Measurements from ENCODE around the gene ALDH1L1. TPM values are rescaled to one million over a fixed set of nuclear protein-coding genes. Genes with fewer than 3 reads are reported as not detected.

Gene ALDH1L1
- total RNA-seq, 2 donors from 2014 or later: 0.21 to 0.48 TPM

GRCh38 chr3:126056088-126056487, 124.3 kb downstream of the ALDH1L1 start:
- Mint-ChIP-seq H3K4me3 (no peak overlapping the region), H3K36me3 (ENCODE audit: insufficient read depth in 2 of 2) (no peaks in the 10 kb centered on the region), H3K9me3 (no peaks in the 10 kb centered on the region), H3K27me3 (ENCODE audit: low read depth) (no peaks in the 10 kb centered on the region), H3K27ac (no peak overlapping the region), H3K4me1 (ENCODE audit: low read depth) (peaks cover 24% of the 10 kb centered on the region)
- ATAC-seq (replicated peaks in 1 of 2) (no peak), DNase-seq (no peak)

DNA sequence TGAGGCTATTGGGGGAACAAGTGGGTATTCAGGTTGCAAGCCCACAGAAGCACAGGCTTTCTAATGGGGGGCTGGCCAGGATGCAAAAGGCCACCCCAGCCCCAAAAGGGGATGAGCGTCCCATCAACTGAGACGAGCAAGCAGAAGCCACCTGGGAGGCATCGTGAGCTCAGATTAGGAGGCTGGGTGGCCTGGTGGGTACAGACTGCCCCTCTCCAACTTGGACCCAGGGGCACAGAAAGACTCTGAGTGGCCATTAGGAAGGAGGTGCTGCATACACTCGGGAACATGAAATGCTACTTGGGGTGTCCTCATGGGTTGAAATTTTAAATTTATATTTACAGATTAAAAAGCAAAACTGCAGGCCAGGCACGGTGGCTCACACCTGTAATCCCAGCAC, 125.5 kb downstream of the ALDH1L1 start:
- H3K36me3 Mint-ChIP-seq (ENCODE audit: insufficient read depth in 2 of 2): no peaks in the 10 kb centered on the region
- no peak overlapping the region for H3K4me3 Mint-ChIP-seq
- no peak overlapping the region for H3K27ac Mint-ChIP-seq
- H3K4me1 Mint-ChIP-seq (ENCODE audit: low read depth): peaks cover 24% of the 10 kb centered on the region
- ATAC-seq (replicated peaks in 1 of 2): no peak
- no peak for DNase-seq
- no peaks in the 10 kb centered on the region for H3K27me3 Mint-ChIP-seq (ENCODE audit: low read depth)
- no peaks in the 10 kb centered on the region for H3K9me3 Mint-ChIP-seq

- no peak overlapping the region for H3K27ac Mint-ChIP-seq
- no peak for DNase-seq
- H3K4me3 Mint-ChIP-seq: no peak overlapping the region
- H3K9me3 Mint-ChIP-seq: no peaks in the 10 kb centered on the region
- ATAC-seq (replicated peaks in 1 of 2): peak; percentile 34 to 68
- H3K27me3 Mint-ChIP-seq (ENCODE audit: low read depth): no peaks in the 10 kb centered on the region
- H3K4me1 Mint-ChIP-seq (ENCODE audit: low read depth): peaks cover 24% of the 10 kb centered on the region
- no peaks in the 10 kb centered on the region for H3K36me3 Mint-ChIP-seq (ENCODE audit: insufficient read depth in 2 of 2)
Measured at GRCh38 chr3:126053949-126054569, 126.3 kb downstream of the ALDH1L1 start.

Other genes with a start within 250 kb of the ALDH1L1 start
- gene ROPN1B, start 211.4 kb downstream of the ALDH1L1 start, total RNA-seq: not detected
- gene SLC41A3, start 96.5 kb downstream of the ALDH1L1 start, total RNA-seq: 10 to 100 TPM; 32.3 to 34.5 TPM
- 1 to 10 TPM in 1 of 2 donors, under 1 TPM in 1; 0.44 to 1.0 TPM for gene KLF15, start 176.8 kb upstream of the ALDH1L1 start, total RNA-seq
- not detected for gene CFAP100, start 214.3 kb upstream of the ALDH1L1 start, total RNA-seq